Gastroesophageal sphincter (tissue), 3 donors: ENCODE measurements around the gene BATF3.

Source experiments
- CTCF ChIP-seq, 4 experiments: fragments of 200-600 bp in 2 of 4; fragments of 450-650 bp in 2 of 4; sonication (generic) in 1 of 4; IDR thresholded peaks; one replicate each; pipeline ENCODE4 v1.5.1; 2017 to 2019; ENCODE audit warnings: antibody characterized with exemption in 4 of 4, mild to moderate bottlenecking in 2 of 4, moderate library complexity in 2 of 4
- POLR2AphosphoS5 ChIP-seq: sonication (generic); formaldehyde crosslinking; IDR thresholded peaks from one replicate; pipeline ENCODE4 v1.6.1; 2017; ENCODE audit warnings: antibody characterized with exemption

- TF ChIP-seq CTCF (IDR thresholded peaks at IDR 0.05), result no peak
- no peak for TF ChIP-seq POLR2AphosphoS5
Measured at GRCh38 chr1:212716161-212716560, 16.5 kb upstream of the BATF3 start.
